GM19455 (cell line): ENCODE results near the gene SOX12.
"Not testable (repeated sequence)": the region's sequence is repeated elsewhere in the genome, so short reads cannot be mapped to it uniquely, and the experiment has no call there.

Experiments used
- ATAC-seq: cut with Tn5 transposase; IDR thresholded peaks from one replicate; pipeline ENCODE4 v1.9.1; 2021; ENCODE audit not compliant: unreplicated experiment

SOX12 gene

DNA sequence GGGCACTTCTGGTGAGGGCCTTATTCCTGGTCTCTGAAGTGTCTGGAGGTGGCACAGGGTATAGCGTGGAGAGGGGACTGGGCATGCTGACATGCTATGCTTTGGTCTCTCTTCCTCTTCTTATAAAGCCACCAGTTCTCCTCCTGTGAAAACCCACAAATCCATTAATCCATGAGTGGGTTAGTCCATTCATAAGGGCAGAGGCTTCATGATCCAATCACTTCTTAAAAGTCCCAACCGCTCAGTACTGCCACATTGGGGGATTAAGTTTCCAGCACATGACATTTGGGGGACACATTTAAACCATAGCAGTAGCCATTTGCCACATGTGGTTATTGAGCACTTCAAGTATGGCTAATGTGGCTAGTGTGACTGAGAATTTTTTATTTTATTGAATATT, 51.4 kb downstream of the SOX12 start:
- no peak for ATAC-seq

DNA sequence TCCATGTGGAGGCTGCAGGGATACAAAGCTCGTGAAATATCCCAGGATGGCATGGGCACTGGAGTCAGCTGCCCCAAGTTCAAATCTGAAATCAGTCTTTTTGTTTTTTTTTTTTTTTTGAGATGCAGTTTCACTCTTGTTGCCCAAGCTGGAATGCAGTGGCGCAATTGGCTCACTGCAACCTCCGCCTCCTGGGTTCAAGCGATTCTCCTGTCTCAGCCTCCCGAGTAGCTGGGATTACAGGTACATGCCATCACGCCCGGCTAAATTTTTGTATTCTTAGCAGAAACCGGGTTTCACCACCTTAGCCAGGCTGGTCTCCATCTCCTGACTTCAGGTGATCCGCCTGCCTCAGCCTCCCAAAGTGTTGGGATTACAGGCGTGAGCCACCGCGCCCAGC, 52.2 kb downstream of the SOX12 start:
- ATAC-seq, result not testable (repeated sequence)

DNA sequence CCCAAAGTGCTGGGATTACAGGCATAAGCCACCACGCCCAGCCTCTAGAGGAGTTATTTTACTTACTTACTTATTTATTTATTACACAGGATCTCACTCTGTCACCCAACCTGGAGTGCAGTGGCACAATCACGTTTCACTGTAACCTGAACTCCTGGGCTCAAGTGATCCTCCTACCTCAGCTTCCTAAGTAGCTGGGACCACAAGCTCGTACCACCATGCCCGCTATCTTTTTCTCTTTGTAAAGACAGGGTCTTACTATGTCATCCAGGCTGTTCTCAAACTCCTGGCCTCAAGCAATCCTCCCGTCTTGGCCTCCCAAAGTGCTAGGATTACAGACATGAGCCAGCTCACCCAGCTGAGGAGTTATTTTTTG, 53.6 kb downstream of the SOX12 start:
- no peak for ATAC-seq
